HUES48 (cell line): ENCODE data around the gene NDUFA7.
"Not testable (repeated sequence)": the region's sequence is repeated elsewhere in the genome, so short reads cannot be mapped to it uniquely, and the experiment has no call there.

ENCODE experiments used
- H3K27ac ChIP-seq: one replicate; pipeline ENCODE4 v1.7.0; 2013; ENCODE audit warnings: low read depth, low read length, inconsistent platforms
- H3K27me3 ChIP-seq: 2 replicates; pipeline ENCODE4 v1.6.1; 2013; ENCODE audit warnings: mild to moderate bottlenecking, low read length; ENCODE audit not compliant: control insufficient read depth, insufficient read depth
- H3K36me3 ChIP-seq: 2 replicates; pipeline ENCODE4 v1.6.1; 2013; ENCODE audit warnings: low read length; ENCODE audit not compliant: control insufficient read depth, insufficient read depth
- H3K4me1 ChIP-seq: 2 replicates; pipeline ENCODE4 v1.6.1; 2013; ENCODE audit warnings: mild to moderate bottlenecking, low read length; ENCODE audit not compliant: control insufficient read depth, insufficient read depth
- H3K4me3 ChIP-seq: 2 replicates; pipeline ENCODE4 v1.5.1; 2013; ENCODE audit warnings: mild to moderate bottlenecking, low read depth, low read length
- H3K9ac ChIP-seq: 2 replicates; pipeline ENCODE4 v1.6.1; 2013; ENCODE audit warnings: mild to moderate bottlenecking, low read depth, low read length, moderate library complexity
- H3K9me3 ChIP-seq: 2 replicates; pipeline ENCODE4 v1.6.1; 2013; ENCODE audit warnings: low read length; ENCODE audit not compliant: control insufficient read depth, insufficient read depth

NDUFA7 gene

DNA sequence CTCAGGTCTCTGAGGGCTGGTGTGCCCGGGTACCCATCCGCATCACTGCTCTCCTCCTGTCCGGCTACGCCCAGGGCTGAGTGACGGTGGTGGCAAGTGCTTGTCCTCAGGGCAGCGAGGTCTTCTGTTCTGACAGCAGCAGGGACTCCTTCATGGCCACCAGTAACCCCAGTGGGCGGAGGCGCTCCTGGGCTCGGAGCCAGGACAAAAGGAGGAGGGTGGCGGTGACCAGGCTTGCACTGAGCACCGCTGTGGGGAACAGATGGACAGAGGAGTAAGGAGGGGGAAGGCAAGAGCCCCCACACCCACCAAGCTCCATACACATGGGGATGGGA, 18.9 kb downstream of the NDUFA7 start:
- Histone ChIP-seq H3K4me1 (peaks cover 4% of the 10 kb centered on the region; the same call in 1 of the 2 replicates), H3K9me3 (no peaks in the 10 kb centered on the region), H3K4me3 (no peak overlapping the region), H3K27me3 (no peaks in the 10 kb centered on the region), H3K27ac (no peak overlapping the region), H3K36me3 (peaks cover 19% of the 10 kb centered on the region), H3K9ac (no peak overlapping the region)

DNA sequence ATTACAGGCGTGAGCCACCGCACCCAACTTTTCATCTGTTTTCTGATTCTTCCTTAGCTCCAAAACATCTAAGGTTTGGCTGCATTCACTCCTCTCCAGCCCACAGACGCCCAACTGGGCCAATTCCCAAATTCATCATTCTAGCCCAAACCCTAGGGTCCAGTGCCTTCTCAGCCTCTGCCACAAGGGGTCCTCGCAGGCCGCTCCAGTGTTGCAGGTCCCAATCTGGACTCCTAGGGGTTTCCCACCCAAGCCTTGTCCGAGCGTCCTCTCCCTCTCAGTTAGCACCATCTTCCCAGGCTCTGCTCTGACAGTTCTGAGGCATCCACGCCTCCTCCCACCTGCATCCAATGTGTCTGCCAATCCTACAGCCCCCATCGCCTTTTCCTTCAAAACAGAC, 29.8 kb downstream of the NDUFA7 start:
- H3K4me1 ChIP-seq, H3K27ac ChIP-seq, H3K4me3 ChIP-seq, H3K9ac ChIP-seq, H3K9me3 ChIP-seq, H3K36me3 ChIP-seq, H3K27me3 ChIP-seq: not testable (repeated sequence)

DNA sequence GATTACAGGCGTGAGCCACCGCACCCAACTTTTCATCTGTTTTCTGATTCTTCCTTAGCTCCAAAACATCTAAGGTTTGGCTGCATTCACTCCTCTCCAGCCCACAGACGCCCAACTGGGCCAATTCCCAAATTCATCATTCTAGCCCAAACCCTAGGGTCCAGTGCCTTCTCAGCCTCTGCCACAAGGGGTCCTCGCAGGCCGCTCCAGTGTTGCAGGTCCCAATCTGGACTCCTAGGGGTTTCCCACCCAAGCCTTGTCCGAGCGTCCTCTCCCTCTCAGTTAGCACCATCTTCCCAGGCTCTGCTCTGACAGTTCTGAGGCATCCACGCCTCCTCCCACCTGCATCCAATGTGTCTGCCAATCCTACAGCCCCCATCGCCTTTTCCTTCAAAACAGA, 44.7 kb downstream of the NDUFA7 start:
- not testable (repeated sequence) for H3K9ac ChIP-seq, H3K36me3 ChIP-seq, H3K27ac ChIP-seq, H3K4me1 ChIP-seq, H3K4me3 ChIP-seq, H3K9me3 ChIP-seq, H3K27me3 ChIP-seq

DNA sequence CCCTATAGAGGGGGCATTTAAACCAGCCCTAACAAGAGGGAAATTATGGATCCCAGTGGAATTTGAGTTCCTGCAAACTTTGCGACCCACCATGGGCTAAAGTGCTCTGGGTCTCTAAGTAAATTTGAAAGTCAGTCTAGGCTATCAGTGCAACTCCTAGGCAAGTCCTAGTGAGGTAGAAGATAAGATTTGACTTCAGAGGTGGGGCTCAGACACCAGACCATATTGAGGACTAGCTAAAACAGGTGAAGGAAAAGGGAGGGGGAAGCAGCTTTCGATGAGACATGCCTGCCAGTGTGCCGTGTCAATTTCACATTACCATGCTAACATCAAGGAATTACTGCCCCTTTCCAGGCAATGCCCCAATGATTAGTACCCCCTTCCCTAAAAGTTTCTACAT, 51.5 kb downstream of the NDUFA7 start:
- no peaks in the 10 kb centered on the region for H3K9me3 ChIP-seq
- no peaks in the 10 kb centered on the region for H3K36me3 ChIP-seq
- H3K27ac ChIP-seq, result no peak overlapping the region
- no peak overlapping the region for H3K4me3 ChIP-seq
- no peaks in the 10 kb centered on the region for H3K4me1 ChIP-seq
- H3K9ac ChIP-seq, result no peak overlapping the region
- no peaks in the 10 kb centered on the region for H3K27me3 ChIP-seq

DNA sequence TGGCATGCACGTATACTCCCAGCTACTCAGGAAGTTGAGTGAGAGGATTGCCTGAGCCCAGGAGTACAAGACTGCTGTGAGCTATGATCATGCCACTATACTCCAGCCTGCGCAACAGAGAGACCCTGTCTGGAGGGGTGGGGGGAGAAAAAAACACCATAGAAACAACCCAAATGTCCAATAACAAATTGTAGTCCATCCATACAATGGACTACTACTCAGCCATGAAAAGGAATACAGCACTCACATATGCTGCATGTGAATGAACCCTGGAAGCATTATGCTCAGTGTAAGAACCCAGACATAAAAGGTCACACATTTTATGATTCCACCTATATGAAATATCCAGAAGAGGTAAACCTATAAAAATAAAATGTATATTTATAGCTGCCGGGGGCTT, 55.3 kb downstream of the NDUFA7 start:
- no peaks in the 10 kb centered on the region for H3K4me1 ChIP-seq
- H3K36me3 ChIP-seq, result peaks cover 16% of the 10 kb centered on the region
- no peak overlapping the region for H3K27ac ChIP-seq
- no peak overlapping the region for H3K9ac ChIP-seq
- no peaks in the 10 kb centered on the region for H3K9me3 ChIP-seq
- no peaks in the 10 kb centered on the region for H3K27me3 ChIP-seq
- H3K4me3 ChIP-seq, result no peak overlapping the region

DNA sequence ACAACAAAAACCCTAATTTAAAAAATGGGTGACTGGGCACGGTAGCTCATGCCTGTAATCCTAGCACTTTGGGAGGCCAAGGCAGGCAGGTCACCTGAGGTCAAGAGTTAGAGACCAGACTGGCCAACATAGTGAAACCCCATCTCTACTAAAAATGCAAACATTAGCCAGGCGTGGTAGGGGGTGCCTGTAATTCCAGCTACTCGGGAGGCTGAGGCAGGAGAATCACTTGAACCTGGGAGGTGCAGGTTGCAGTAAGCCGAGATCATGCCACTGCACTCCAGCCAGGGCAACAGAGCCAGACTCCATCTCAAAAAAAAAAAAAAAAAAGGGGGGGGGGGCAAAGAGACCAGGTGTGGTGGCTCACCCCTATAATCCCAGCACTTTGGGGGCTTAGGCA, 56.9 kb downstream of the NDUFA7 start:
- not testable (repeated sequence) for H3K9me3 ChIP-seq

DNA sequence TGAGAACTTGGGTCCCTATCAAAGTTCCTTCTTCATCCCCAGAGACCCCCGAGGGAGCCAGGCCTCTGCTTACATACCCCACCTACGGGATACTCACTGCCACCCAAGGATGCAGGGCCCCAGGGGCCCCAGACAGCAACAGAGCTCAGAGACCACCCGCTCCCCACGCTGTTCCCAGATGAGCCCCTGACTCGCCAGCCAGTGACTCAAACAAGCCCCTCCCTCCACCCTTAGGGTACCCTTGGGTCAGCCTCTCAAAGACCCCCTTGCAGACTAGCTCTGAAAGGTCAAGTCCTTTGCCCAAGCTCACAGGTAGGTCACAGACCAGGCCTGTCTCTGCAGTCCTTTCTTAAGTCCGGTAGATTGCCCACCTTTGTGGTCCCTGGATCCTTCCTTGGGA, 58.7 kb downstream of the NDUFA7 start:
- H3K27ac ChIP-seq, result no peak overlapping the region
- no peak overlapping the region for H3K4me3 ChIP-seq
- no peaks in the 10 kb centered on the region for H3K9me3 ChIP-seq
- H3K27me3 ChIP-seq, result no peaks in the 10 kb centered on the region
- peaks cover 36% of the 10 kb centered on the region for H3K36me3 ChIP-seq
- H3K9ac ChIP-seq, result no peak overlapping the region
- no peaks in the 10 kb centered on the region for H3K4me1 ChIP-seq

More for the DNA sequence above, 56.9 kb downstream of the NDUFA7 start:
- H3K4me1 ChIP-seq, H3K9ac ChIP-seq, H3K4me3 ChIP-seq, H3K27me3 ChIP-seq, H3K27ac ChIP-seq: not testable (repeated sequence)
- H3K36me3 ChIP-seq, result peaks cover 21% of the 10 kb centered on the region

DNA sequence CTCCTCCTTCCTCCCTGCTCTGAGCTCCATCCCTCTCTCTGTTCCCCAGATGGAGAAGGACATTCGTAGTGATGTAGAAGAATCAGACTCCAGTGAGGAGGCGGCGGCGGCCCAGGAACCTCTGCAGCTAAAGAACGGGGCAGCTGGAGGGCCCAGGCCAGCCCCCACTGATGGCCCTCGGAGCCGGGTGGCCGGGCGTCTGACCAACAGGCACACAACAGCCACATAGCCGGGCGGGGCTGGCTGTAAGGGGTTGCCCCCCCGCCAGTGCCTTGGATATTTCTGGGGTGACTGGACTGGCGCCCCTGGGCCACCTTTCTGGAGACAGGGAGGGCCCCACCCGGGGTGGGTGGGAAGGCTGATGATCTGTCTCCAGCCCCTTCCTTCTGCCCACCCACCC, 59.3 kb downstream of the NDUFA7 start:
- Histone ChIP-seq H3K27me3 (no peaks in the 10 kb centered on the region), H3K9me3 (no peaks in the 10 kb centered on the region), H3K4me3 (no peak overlapping the region), H3K27ac (no peak overlapping the region), H3K4me1 (no peaks in the 10 kb centered on the region), H3K36me3 (peaks cover 41% of the 10 kb centered on the region), H3K9ac (no peak overlapping the region)

DNA sequence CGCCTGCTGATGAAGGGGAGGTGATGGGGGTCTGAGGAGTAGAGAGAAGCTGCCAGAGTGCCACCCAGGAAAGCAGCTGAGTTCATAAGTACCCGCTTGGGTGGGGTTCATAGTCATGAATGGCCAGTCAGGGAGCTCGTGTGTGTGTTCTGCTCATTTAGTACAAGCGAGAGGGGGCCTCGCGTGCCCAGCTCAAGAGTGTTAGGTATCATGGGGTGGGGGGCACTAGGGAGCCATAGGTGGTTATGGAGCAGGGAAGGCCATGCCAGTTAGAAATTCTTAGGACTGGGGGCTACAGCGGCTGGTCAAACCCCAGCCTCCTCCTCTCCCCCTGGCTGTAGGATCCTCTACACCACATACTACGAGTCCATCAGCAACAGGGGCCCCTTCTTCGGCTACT, 59.8 kb downstream of the NDUFA7 start:
- Histone ChIP-seq H3K27ac (no peak overlapping the region), H3K4me1 (no peaks in the 10 kb centered on the region), H3K9ac (no peak overlapping the region), H3K4me3 (no peak overlapping the region), H3K27me3 (no peaks in the 10 kb centered on the region), H3K36me3 (peaks cover 46% of the 10 kb centered on the region), H3K9me3 (no peaks in the 10 kb centered on the region)
